Spleen (tissue), 11 donors: Measurements from ENCODE around the gene ZNF678. TPM values are rescaled to one million over a fixed set of nuclear protein-coding genes. Genes with fewer than 3 reads are reported as not detected.
"Not testable (repeated sequence)": the region's sequence is repeated elsewhere in the genome, so short reads cannot be mapped to it uniquely, and the experiment has no call there.

Experiments used
- DNase-seq: peaks from one replicate; pipeline ENCODE4 v3.0.0-alpha.2; 2020
- H3K27ac ChIP-seq, 8 donors: fragments of 200-600 bp; sonication (generic) in 7 of 8; 1 replicate in 4 of 8; 2 replicates in 4 of 8; pipeline versions ENCODE4 v1.5.0 to v1.8.0; 2016 to 2021; ENCODE audit warnings: inconsistent platforms in 4 of 8, mild to moderate bottlenecking in 4 of 8, moderate library complexity in 1 of 8
- H3K27me3 ChIP-seq, 7 donors: fragments of 200-600 bp; sonication (generic) in 6 of 7; replicated peaks in 1 of 7; 1 replicate in 4 of 7; 2 replicates in 3 of 7; pipeline versions ENCODE4 v1.5.0 to v1.8.0; 2016 to 2021; ENCODE audit warnings: inconsistent platforms in 3 of 7, mild to moderate bottlenecking in 1 of 7
- H3K36me3 ChIP-seq, 6 donors: fragments of 200-600 bp; sonication (generic) in 5 of 6; 1 replicate in 4 of 6; 2 replicates in 2 of 6; pipeline versions ENCODE4 v1.5.0 to v1.8.0; 2016 to 2021; ENCODE audit warnings: inconsistent platforms in 2 of 6
- H3K4me1 ChIP-seq, 6 donors: fragments of 200-600 bp; sonication (generic) in 5 of 6; 1 replicate in 3 of 6; 2 replicates in 3 of 6; pipeline versions ENCODE4 v1.5.0 to v1.8.0; 2016 to 2021; ENCODE audit warnings: inconsistent platforms in 3 of 6
- H3K4me3 ChIP-seq, 8 donors: fragments of 200-600 bp; sonication (generic) in 7 of 8; 1 replicate in 4 of 8; 2 replicates in 4 of 8; pipeline versions ENCODE4 v1.5.0 to v1.8.0; 2016 to 2021; ENCODE audit warnings: inconsistent platforms in 4 of 8, mild to moderate bottlenecking in 4 of 8, moderate library complexity in 2 of 8
- H3K9me3 ChIP-seq, 8 donors: fragments of 200-600 bp; sonication (generic) in 7 of 8; 1 replicate in 4 of 8; 2 replicates in 4 of 8; pipeline versions ENCODE4 v1.5.0 to v1.8.0; 2016 to 2021; ENCODE audit warnings: inconsistent platforms in 4 of 8
- CTCF ChIP-seq, 11 experiments: fragments of 200-600 bp in 7 of 11; fragments of 450-650 bp in 4 of 11; sonication (generic) in 4 of 11; IDR thresholded peaks in 8 of 11; conservative IDR thresholded peaks in 3 of 11; 1 replicate in 7 of 11; 2 replicates in 4 of 11; pipeline versions ENCODE4 v1.4.0 to v1.8.0; 2016 to 2021; ENCODE audit warnings: antibody characterized with exemption in 11 of 11, inconsistent platforms in 4 of 11, mild to moderate bottlenecking in 1 of 11
- POLR2A ChIP-seq, 3 donors: fragments of 450-650 bp; IDR thresholded peaks; one replicate each; pipeline ENCODE4 v1.5.1; 2017; ENCODE audit warnings: antibody characterized with exemption in 3 of 3, mild to moderate bottlenecking in 1 of 3
- POLR2AphosphoS5 ChIP-seq, 3 donors: sonication (generic); formaldehyde crosslinking; IDR thresholded peaks; one replicate each; pipeline ENCODE4 v1.5.1; 2017; ENCODE audit warnings: antibody characterized with exemption in 3 of 3
- WGBS, 5 donors: extraction: QIAGEN DNeasy Blood & Tissue Kit in 3 of 5; methylation state at CpG; one replicate each; pipeline versions ENCODE4 v1.1.5 to v1.1.7; 2013 to 2018; 5-methylcytosine and 5-hydroxymethylcytosine counted together
- intact Hi-C: fragments of 100-400 bp; cut with DNase I; formaldehyde crosslinking; loops from one replicate; pipeline ENCODE4 v1.15.0; 2023; ENCODE audit warnings: low total_unique reads
- polyA plus RNA-seq, 3 donors: library from polyadenylated mRNA; stranded (reverse); fragments of 200-250 nt; gene quantifications; one replicate each; pipeline ENCODE4 v1.2.1, GENCODE V29; 2013
- total RNA-seq, 7 donors: library from RNA; depleted of rRNA in 3 of 7; stranded (reverse); fragments of >200 nt in 3 of 7; fragmentation: NEBNext Ultra II Directional in 4 of 7; extraction: Animal tissue kit (Norgen Biotek cat#: 25700) in 4 of 7; gene quantifications; one replicate each; pipeline versions ENCODE4 v1.1.0 to v1.2.1, GENCODE V29; 2016 to 2021
- donor health status: healthy with polysubstance abuse.
- donor health status: DM: no; HTN: no; CAD: no; lungs with moderate emphysema.
- donor health status: DM: no; HTN: no; CAD: no.
- donor health status: Bipolar disorder and iron deficiency.
- donor health status: healthy.
- donor health status: DM: no; HTN: no; CAD: no.
- donor health status: DM: yes; HTN: yes; CAD: no.

ZNF678 gene
- total and polyA plus RNA-seq, 10 donors = 1.5 to 24.5 (median 11.9) TPM

DNA sequence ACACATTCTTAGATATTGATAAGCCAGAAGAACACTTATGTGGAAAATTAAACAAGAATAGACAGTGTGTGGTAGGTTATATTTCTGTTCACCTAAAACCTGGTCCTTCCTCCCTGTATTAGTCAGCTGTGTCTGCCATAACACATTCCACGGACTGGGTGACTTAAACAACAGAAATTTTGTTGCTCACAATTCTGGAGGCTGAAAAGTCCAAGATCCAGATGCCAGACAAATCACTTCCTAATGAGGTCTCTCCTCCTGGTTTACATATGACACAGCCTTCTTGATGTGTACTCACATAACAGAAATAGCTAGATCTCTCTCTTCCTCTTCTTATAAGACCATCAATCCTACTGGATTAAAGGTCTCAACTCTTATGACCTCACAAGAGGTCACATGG is 146.1 kb downstream of the ZNF678 start:
- no peak overlapping the region for H3K4me3 ChIP-seq
- intact Hi-C loops = no loop called here
- no peaks in the 10 kb centered on the region for H3K4me1 ChIP-seq
- no peak for TF ChIP-seq POLR2AphosphoS5 (IDR thresholded peaks at IDR 0.05)
- no peak for TF ChIP-seq CTCF (IDR thresholded peaks at IDR 0.05 in 8 of 11, conservative IDR thresholded peaks at IDR 0.05 in 3 of 11)
- peaks cover 0 to 68% (median 44%) of the 10 kb centered on the region in 8 donors for H3K9me3 ChIP-seq
- H3K27ac ChIP-seq = no peak overlapping the region
- no peak for DNase-seq
- WGBS, 5 donors = 70 to 92% (median 74%) methylated on average over 1 of the region's 1 CpG
- H3K36me3 ChIP-seq = no peaks in the 10 kb centered on the region
- H3K27me3 ChIP-seq = no peaks in the 10 kb centered on the region

GRCh38 chr1:227710474-227710873 is 147.1 kb downstream of the ZNF678 start:
- H3K36me3 ChIP-seq, H3K4me1 ChIP-seq, H3K27ac ChIP-seq, H3K27me3 ChIP-seq, H3K4me3 ChIP-seq, intact Hi-C loops, DNase-seq: not testable (repeated sequence)
- WGBS, 5 donors = 80 to 97% (median 94%) methylated on average over 1 to 20 of the region's 24 CpGs
- H3K9me3 ChIP-seq = peaks cover 0 to 79% (median 50%) of the 10 kb centered on the region in 8 donors

- no peaks in the 10 kb centered on the region for H3K36me3 ChIP-seq
- DNase-seq = no peak
- H3K4me3 ChIP-seq = no peak overlapping the region
- H3K27ac ChIP-seq = no peak overlapping the region
- H3K9me3 ChIP-seq = peaks cover 0 to 90% (median 63%) of the 10 kb centered on the region in 8 donors
- H3K4me1 ChIP-seq = no peaks in the 10 kb centered on the region
- TF ChIP-seq POLR2A (IDR thresholded peaks at IDR 0.05) (no peak), CTCF (IDR thresholded peaks at IDR 0.05 in 8 of 11, conservative IDR thresholded peaks at IDR 0.05 in 3 of 11) (no peak), POLR2AphosphoS5 (IDR thresholded peaks at IDR 0.05) (no peak)
- intact Hi-C loops = no loop called here
- no peaks in the 10 kb centered on the region for H3K27me3 ChIP-seq
Observed at GRCh38 chr1:227712648-227713047, 149.3 kb downstream of the ZNF678 start.

- no peak for DNase-seq
- H3K4me1 ChIP-seq = no peaks in the 10 kb centered on the region
- intact Hi-C loops = no loop called here
- TF ChIP-seq POLR2A (IDR thresholded peaks at IDR 0.05) = no peak
- no peak for TF ChIP-seq CTCF (IDR thresholded peaks at IDR 0.05 in 8 of 11, conservative IDR thresholded peaks at IDR 0.05 in 3 of 11)
- no peak for TF ChIP-seq POLR2AphosphoS5 (IDR thresholded peaks at IDR 0.05)
- no peak overlapping the region for H3K4me3 ChIP-seq
- H3K9me3 ChIP-seq = peaks cover 0 to 100% (median 95%) of the 10 kb centered on the region in 8 donors
- no peak overlapping the region for H3K27ac ChIP-seq
- no peaks in the 10 kb centered on the region for H3K36me3 ChIP-seq
- H3K27me3 ChIP-seq = no peaks in the 10 kb centered on the region
- WGBS, 5 donors = 72 to 81% (median 75%) methylated on average over 2 of the region's 2 CpGs
Observed at GRCh38 chr1:227718932-227719331, 155.6 kb downstream of the ZNF678 start.

DNA sequence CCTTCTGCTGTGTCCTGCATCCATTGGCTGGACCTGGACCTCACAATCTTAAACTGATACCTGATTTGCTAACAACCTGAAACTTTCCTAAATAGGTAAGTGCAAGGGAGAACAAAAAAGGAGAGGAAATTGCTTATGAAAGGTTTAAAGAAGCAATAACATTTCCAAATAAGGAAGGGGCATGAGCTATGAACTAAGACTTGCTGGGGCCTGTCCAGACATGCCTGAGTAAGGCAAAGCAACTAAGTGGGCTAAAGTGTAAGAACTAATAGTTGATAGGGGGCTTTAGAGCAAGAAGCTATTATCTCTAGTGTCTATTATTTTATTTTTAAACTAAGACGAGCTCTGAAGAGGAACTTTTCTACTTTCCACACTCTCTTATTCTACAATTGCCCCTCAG is 160.1 kb downstream of the ZNF678 start:
- H3K4me1 ChIP-seq = peaks cover 4 to 10% (median 8%) of the 10 kb centered on the region in 6 donors
- H3K27ac ChIP-seq = no peak overlapping the region
- peaks cover 0 to 18% (median 0%) of the 10 kb centered on the region in 7 donors for H3K27me3 ChIP-seq
- 67 to 95% (median 83%) methylated on average over 1 of the region's 1 CpG for WGBS, 5 donors
- H3K4me3 ChIP-seq = no peak overlapping the region
- no peak for DNase-seq
- intact Hi-C loops = no loop called here
- TF ChIP-seq POLR2A (IDR thresholded peaks at IDR 0.05) (no peak), CTCF (IDR thresholded peaks at IDR 0.05 in 8 of 11, conservative IDR thresholded peaks at IDR 0.05 in 3 of 11) (no peak), POLR2AphosphoS5 (IDR thresholded peaks at IDR 0.05) (no peak)
- H3K36me3 ChIP-seq = no peaks in the 10 kb centered on the region
- peaks cover 0 to 57% (median 51%) of the 10 kb centered on the region in 8 donors for H3K9me3 ChIP-seq
